Fibroblast of skin of abdomen (primary cell): Measurements from ENCODE around the gene MAP3K14. TPM values are rescaled to one million over a fixed set of nuclear protein-coding genes. Genes with fewer than 3 reads are reported as not detected.
A peak's percentile ranks its signal among the peaks of the same experiment; 100 is the strongest.
"Not testable (repeated sequence)": the region's sequence is repeated elsewhere in the genome, so short reads cannot be mapped to it uniquely, and the experiment has no call there.

Source experiments
- DNase-seq: peaks from one replicate; pipeline ENCODE4 v3.0.0-alpha.2; 2013
- polyA plus RNA-seq, 2 experiments: library from polyadenylated mRNA; unstranded; fragments of 120-200 nt; gene quantifications; one replicate each; pipeline ENCODE4 v1.2.1, GENCODE V29; 2013; ENCODE audit not compliant: insufficient read length in 2 of 2

MAP3K14 gene
- polyA plus RNA-seq (2013, experiment 1 of 2; ENCODE audit: insufficient read length), result 5.3 TPM
- polyA plus RNA-seq (2013, experiment 2 of 2; ENCODE audit: insufficient read length), result 4.9 TPM

DNA sequence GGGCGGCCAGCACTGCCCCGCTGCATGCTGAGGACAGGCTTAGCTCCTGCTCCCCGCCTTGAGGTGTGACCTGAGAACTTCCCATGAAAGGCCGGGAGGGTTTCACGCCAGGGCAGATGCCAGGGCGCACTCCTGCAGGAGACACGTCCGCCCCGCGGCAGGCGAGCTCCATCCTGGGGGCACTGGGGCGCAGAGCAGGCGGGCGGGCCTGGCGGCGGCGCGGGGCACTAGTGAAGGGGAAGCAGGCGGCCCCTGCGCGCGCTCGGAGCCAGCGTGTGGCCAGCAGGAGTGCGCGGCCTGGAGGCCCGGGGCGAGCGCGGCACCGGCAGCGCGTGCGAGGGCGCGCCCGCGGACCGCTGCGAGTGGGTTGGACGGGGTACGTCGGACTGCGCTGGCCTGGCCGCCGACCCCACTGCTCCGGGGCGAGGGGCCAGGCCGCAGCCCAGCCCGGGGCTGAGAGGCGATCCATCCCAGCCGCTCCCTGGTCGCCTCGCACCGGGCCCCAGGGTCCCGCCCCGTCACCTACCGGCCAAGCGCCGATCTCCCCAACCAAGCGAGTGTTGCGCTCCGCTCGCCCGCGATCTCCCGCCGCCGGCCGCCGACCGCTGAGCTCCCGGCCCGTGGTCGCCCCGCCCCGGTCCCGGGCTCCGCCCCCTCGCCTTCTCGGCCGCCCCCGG is at the start of gene MAP3K14:
MAP3K14 (minus strand) TSS at position 587 of the 677 bp plus-strand sequence. CDS start 26,275 bp downstream, outside the sequence.
- peak; percentile 70 for DNase-seq

- DNase-seq, result no peak
Measured at GRCh38 chr17:45366049-45366448, 49.2 kb upstream of the MAP3K14 start.

DNA sequence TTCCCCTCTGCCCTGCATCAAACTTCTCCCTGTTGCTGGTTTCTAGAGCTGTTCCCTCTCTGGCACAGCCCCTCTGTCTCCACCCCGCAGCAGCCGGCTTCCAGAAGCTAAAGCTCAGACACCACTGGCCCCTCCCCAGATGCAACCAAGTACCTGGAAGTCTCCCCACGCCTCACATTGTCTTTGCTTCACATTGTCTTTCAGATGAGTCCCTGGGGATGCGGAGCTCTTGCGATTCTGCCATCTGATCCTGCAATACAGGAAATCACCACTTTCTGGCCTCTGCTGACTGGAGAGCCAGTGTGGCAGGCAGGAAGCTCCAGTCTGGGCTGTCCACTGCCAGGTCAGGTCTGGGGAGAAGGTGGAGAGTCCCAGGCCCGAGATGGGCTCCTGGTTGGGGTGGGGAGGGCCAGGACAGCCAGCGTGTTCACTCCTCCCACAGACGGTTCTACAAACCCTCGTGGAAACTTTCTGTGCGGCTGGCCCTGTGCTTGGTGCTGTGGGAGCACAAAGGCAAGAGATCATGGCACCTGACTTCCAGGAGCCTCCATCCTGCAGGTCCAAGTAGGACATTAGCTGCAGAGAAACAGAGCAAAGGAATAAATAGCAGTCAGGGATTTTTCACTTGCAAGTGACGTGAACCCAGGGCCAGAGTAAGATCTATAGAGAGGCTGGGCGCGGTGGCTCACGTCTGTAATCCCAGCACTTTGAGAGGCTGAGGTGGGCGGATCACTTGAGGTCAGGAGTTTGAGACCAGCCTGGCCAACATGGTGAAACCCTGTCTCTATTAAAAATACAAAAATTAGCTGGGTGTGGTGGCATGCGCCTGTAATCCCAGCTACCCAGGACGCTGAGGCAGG is 47.9 kb upstream of the MAP3K14 start:
- DNase-seq, result peak; percentile 35

DNA sequence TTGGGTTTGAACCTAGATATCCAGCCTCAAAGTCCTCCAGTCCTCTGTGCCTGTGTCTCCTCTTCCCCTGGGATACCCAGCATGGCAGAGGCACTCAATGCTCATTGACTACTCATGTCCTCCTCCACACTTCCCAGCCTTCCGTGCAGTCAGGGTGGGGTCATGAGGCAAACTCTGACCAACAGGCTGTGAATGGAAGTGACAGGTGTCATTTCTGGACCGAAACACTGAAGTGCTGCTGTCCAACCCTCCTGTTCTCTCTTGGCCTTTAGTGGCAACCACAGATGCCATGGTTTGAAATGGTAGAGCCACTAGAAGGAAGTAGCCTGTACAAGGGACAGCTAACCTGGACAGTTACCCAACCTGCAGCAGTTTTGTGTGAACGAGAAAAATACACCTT is 46.7 kb upstream of the MAP3K14 start:
- DNase-seq, result no peak

DNA sequence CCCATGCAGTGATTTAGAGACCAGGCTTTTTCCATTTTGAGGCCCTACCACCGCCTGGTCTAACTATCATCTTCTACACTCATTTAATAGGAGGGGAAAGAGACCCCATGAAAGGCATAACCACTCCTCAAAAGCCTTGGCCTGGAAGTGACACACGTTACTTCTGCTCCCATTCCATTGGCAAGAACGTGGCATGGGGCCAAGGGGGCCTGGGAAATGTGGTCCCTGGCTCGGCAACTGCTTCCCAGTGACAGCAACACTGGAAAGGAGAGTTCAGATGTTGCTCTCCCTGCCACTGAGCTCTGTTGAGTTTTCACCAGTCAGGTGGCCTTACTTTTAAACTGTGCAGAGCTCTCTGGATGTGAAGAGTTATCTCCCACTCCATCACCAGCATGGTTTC is 45.2 kb upstream of the MAP3K14 start:
- no peak for DNase-seq

DNA sequence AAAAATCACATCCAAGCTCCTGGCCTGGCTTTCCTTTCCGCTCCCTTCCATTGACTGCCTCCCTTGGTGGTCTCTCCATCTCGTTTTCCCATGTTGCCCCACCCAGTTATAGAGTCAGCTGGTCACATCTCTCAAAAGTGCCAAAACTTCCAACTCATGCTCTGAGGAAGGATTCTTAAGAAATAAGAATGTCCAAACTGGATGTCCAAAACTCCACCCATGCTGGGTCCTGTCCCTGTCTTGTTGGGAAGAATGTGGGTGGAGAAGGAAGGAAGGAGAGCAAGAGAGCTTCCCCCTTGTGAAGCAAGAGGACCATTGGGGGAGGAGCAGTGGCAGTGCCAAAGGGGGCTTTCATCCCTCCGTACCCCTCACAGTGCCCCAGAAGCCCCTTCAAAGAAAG is 44.6 kb upstream of the MAP3K14 start:
- DNase-seq, result no peak

DNA sequence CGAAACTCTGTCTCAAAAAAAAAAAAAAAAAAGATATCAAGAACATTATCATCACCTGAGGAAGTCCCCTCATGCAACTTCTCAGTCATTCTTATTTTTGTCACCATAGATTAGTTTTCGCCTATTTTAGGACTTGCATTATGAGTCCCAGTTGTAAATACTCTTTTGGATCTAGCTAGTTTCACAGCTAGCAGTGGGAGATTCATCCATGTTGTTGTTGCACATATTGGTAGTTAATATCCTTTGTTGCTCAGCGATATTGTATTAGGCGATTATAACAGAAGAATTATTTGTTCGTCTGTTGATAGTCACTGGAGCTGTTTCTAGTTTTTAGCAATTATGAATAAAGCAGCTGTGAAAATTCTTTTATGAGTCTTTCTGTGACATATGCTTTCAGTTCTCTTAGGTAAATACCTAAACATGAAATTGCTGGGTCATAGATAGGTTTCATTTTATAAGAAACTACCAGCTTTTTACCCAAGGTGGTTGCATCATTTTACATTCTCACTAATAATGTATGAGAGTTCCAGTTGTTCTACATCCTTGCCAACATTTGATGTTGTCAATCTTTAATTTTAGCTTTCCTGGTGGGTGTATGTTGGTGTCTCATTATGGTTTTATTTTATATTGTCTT is 40.7 kb upstream of the MAP3K14 start:
- no peak for DNase-seq

- DNase-seq, result no peak
Measured at GRCh38 chr17:45355087-45355486, 38.3 kb upstream of the MAP3K14 start.

- no peak for DNase-seq
Measured at GRCh38 chr17:45353043-45353442, 36.2 kb upstream of the MAP3K14 start.

DNA sequence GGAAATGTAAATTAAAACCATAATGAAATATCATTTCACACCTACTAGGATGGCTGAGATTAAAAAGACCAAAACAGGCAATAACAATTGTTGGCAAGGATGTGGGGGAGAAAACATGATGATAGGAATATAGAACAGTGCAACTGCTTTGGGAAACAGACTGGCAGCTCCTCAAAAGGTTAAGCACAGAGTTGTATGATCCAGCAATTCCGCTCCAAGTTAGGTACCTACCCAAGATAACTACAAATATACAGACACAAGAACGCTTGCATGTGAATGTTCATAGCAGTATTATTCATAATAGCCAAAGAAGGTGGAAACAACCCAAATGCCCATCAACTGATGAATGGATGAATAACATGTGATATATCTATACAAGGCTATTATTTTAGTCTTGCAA is 35.0 kb upstream of the MAP3K14 start:
- DNase-seq, result no peak

DNA sequence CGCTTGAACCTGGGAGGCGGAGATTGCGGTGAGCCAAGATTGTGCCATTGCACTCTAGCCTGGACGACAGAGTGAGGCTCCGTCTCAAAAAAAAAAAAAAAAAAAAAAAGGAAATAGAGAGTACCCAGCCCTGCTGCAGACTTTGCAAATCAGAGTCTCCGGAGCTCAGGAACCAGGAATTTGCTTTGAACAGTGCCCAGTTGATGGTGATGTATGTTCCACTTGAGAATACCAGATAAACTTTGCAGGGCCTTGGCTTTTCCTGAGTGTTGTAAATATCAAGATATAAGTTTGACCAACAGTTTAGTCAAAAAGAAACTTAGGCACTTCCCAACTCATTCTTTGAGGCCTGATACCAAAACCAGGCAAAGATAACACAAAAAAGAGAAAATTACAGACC is 30.6 kb upstream of the MAP3K14 start:
- DNase-seq, result no peak

- DNase-seq, result peak; percentile 40
Measured at GRCh38 chr17:45346216-45347015, 29.6 kb upstream of the MAP3K14 start.

DNA sequence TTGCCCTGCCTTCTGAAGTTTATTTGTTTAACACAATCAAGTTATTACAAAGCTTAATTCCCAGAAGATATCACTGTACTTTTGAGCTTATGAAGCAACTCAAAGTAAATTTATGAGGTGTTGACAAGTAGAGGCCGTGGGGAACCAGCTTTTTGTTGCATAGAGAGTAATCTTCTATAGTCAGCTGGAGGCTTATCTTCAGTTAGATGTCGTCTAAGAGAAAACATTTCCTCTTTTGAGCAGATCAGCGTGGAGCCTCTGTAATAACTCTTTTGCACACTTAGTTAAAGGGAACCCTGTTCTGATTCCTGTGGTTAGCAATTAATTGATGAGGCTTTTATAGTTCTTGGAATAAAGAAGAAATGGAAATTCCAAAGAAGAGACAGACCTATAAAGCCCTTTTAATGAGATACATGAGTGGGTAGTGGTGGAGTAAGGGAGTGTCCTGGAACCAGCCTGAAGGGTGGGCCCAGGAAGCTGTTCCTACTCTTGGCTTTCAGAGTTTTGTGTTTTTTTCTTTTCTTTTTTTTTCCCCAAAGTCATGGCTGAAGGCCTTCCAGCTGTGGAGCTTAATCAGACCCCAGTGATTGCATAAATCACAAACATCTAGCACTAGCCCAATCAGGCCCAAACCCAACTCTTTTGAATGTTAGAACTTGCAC is 28.9 kb upstream of the MAP3K14 start:
- peak; percentile 93 for DNase-seq

DNA sequence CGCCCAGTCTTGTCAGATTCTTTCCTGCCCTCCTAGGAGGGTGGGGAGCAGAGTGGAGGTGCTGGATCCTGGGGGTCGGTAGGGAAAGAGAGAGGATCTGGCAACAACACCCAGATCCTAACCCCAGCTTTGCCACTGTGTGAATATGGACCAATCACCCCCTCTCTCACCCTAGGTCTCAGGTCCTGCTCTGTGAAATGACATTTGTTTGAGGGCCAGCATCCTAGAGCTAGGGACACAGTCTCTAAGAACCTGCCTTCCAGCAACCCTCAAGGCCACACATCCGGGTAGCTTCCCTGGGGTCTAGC is 28.4 kb upstream of the MAP3K14 start:
- DNase-seq, result no peak

- not testable (repeated sequence) for DNase-seq
Measured at GRCh38 chr17:45343967-45344664, 27.3 kb upstream of the MAP3K14 start.

- no peak for DNase-seq
Measured at GRCh38 chr17:45342871-45343526, 26.2 kb upstream of the MAP3K14 start.

GRCh38 chr17:45342306-45342705 is 25.5 kb upstream of the MAP3K14 start:
- no peak for DNase-seq

DNA sequence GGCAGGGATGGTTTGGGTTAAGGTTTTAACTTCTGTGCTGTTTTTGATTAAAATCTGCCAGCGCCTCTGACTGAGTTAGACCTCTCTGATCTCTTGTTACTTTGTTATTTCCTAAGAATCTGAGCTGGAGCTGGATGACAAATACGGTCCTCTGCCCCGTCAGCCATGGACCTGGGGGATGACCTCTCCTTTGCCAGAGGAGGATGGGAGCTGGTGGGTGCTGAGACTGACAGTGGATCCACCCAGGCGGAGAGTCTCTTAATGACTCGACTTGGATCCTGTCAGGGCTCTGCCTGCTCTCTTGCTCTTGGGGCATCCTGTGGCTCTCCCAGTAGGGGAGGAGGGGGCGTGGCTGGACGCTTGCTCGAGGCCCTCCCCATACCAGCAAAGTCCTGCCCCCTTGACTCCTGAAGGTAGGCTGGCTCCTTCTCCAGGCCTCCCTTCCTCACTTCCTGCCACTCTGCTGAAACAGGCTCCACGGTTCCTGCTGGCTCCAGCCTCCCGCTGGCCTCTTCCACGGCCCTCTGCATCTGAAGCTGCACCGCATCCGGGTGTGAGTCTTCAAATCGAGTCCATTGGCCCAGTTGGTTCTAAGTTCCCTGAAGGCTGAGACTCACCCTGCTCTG is 24.8 kb upstream of the MAP3K14 start:
- peak; percentile 93 for DNase-seq

- DNase-seq, result no peak
Measured at GRCh38 chr17:45339646-45340605, 23.1 kb upstream of the MAP3K14 start.
